ENCODE measurements around the gene MYLK4. TPM values are rescaled to one million over a fixed set of nuclear protein-coding genes. Genes with fewer than 3 reads are reported as not detected.

The MYLK4 gene
- total and polyA plus RNA-seq, 4 donors = 0.27 to 1.6 (median 1.0) TPM

GRCh38 chr6:2767657-2768524 lies 17.2 kb upstream of the MYLK4 start:
- Histone ChIP-seq H3K4me1 (ENCODE audit: control insufficient read depth in 5 of 5, insufficient read depth in 5 of 5, low read length in 5 of 5) (peaks cover 3 to 45% (median 16%) of the 10 kb centered on the region in 5 donors), H3K9ac (ENCODE audit: insufficient read depth in 1 of 2, low read length in 2 of 2) (peak overlapping the region in 1 of 2 donors; percentile 76), H3K4me3 (peak overlapping the region; percentile 44), H3K36me3 (ENCODE audit: control insufficient read depth in 4 of 4, insufficient read depth in 4 of 4, low read length in 4 of 4) (peaks cover 0 to 10% (median 7%) of the 10 kb centered on the region in 4 donors), H3K9me3 (ENCODE audit: control insufficient read depth in 4 of 4, insufficient read depth in 3 of 4, low read length in 3 of 4) (no peaks in the 10 kb centered on the region), H3K27ac (ENCODE audit: low read depth in 1 of 2, low read length in 1 of 2) (peak overlapping the region in 1 of 2 donors; percentile 13), H3K27me3 (ENCODE audit: control insufficient read depth in 3 of 3, insufficient read depth in 3 of 3, low read length in 2 of 3) (no peaks in the 10 kb centered on the region)
- WGBS, 2 donors = 28% methylated on average over 9 of the region's 9 CpGs
- DNase-seq (no peak), ATAC-seq (ENCODE audit: insufficient read depth, low FRiP score) (no peak)
- TF ChIP-seq CTCF (IDR thresholded peaks at IDR 0.05; ENCODE audit: control extremely low read depth, extremely low read depth) = no peak

- Histone ChIP-seq H3K4me1 (ENCODE audit: control insufficient read depth in 5 of 5, insufficient read depth in 5 of 5, low read length in 5 of 5) (peaks cover 3 to 45% (median 16%) of the 10 kb centered on the region in 5 donors), H3K9ac (ENCODE audit: insufficient read depth in 1 of 2, low read length in 2 of 2) (peak overlapping the region in 1 of 2 donors; percentile 76), H3K27me3 (ENCODE audit: control insufficient read depth in 3 of 3, insufficient read depth in 3 of 3, low read length in 2 of 3) (no peaks in the 10 kb centered on the region), H3K36me3 (ENCODE audit: control insufficient read depth in 4 of 4, insufficient read depth in 4 of 4, low read length in 4 of 4) (peaks cover 0 to 10% (median 5%) of the 10 kb centered on the region in 4 donors), H3K9me3 (ENCODE audit: control insufficient read depth in 4 of 4, insufficient read depth in 3 of 4, low read length in 3 of 4) (no peaks in the 10 kb centered on the region), H3K27ac (ENCODE audit: low read depth in 1 of 2, low read length in 1 of 2) (peak overlapping the region in 1 of 2 donors; percentile 91), H3K4me3 (peak overlapping the region; percentile 97)
- DNase-seq = peak in 2 of 3 donors; percentile 67 to 72
- 3 to 5% methylated on average over 13 of the region's 13 CpGs for WGBS, 2 donors
- no peak for ATAC-seq (ENCODE audit: insufficient read depth, low FRiP score)
- no peak for TF ChIP-seq CTCF (IDR thresholded peaks at IDR 0.05; ENCODE audit: control extremely low read depth, extremely low read depth)
These were observed 16.3 kb upstream of the MYLK4 start for GRCh38 chr6:2766767-2767656.

GRCh38 chr6:2765896-2766766 lies 15.4 kb upstream of the MYLK4 start:
- ATAC-seq (ENCODE audit: insufficient read depth, low FRiP score) = peak; percentile 25
- peak overlapping the region; percentile 90 to 91 for H3K27ac ChIP-seq (ENCODE audit: low read depth in 1 of 2, low read length in 1 of 2)
- H3K27me3 ChIP-seq (ENCODE audit: control insufficient read depth in 3 of 3, insufficient read depth in 3 of 3, low read length in 2 of 3) = no peaks in the 10 kb centered on the region
- H3K9me3 ChIP-seq (ENCODE audit: control insufficient read depth in 4 of 4, insufficient read depth in 3 of 4, low read length in 3 of 4) = no peaks in the 10 kb centered on the region
- WGBS, 2 donors = 0 to 1% methylated on average over 51 to 91 of the region's 91 CpGs
- no peak for TF ChIP-seq CTCF (IDR thresholded peaks at IDR 0.05; ENCODE audit: control extremely low read depth, extremely low read depth)
- peaks cover 0 to 5% (median 3%) of the 10 kb centered on the region in 4 donors for H3K36me3 ChIP-seq (ENCODE audit: control insufficient read depth in 4 of 4, insufficient read depth in 4 of 4, low read length in 4 of 4)
- peak overlapping the region in 1 of 2 donors; percentile 76 for H3K9ac ChIP-seq (ENCODE audit: insufficient read depth in 1 of 2, low read length in 2 of 2)
- DNase-seq = peak; percentile 50 to 58 (median 51)
- peak overlapping the region; percentile 97 for H3K4me3 ChIP-seq
- H3K4me1 ChIP-seq (ENCODE audit: control insufficient read depth in 5 of 5, insufficient read depth in 5 of 5, low read length in 5 of 5) = peaks cover 3 to 44% (median 16%) of the 10 kb centered on the region in 5 donors

Data from lung (tissue), 12 donors.